Transverse colon (tissue), 3 donors: ENCODE data around the gene EPHA2.

ENCODE experiments used
- CTCF ChIP-seq, 5 experiments: fragments of 200-600 bp in 3 of 5; fragments of 450-650 bp in 2 of 5; sonication (generic) in 3 of 5; IDR thresholded peaks; 1 replicate in 2 of 5; 2 replicates in 3 of 5; pipeline ENCODE4 v1.5.1; 2016 to 2017; ENCODE audit warnings: antibody characterized with exemption in 5 of 5, inconsistent platforms in 3 of 5, mild to moderate bottlenecking in 2 of 5, moderate library complexity in 1 of 5
- POLR2A ChIP-seq: fragments of 450-650 bp; IDR thresholded peaks from one replicate; pipeline ENCODE4 v1.6.1; 2016; ENCODE audit warnings: antibody characterized with exemption, mild to moderate bottlenecking, moderate library complexity

GRCh38 chr1:16150508-16150907 is 5.4 kb downstream of the EPHA2 start:
- no peak for TF ChIP-seq CTCF (IDR thresholded peaks at IDR 0.05)
- TF ChIP-seq POLR2A, result no peak
